HG02840 (cell line): ENCODE results near the gene GSTM4.
"Not testable (repeated sequence)": the region's sequence is repeated elsewhere in the genome, so short reads cannot be mapped to it uniquely, and the experiment has no call there.

Experiments
- ATAC-seq: cut with Tn5 transposase; IDR thresholded peaks from one replicate; pipeline ENCODE4 v1.9.1; 2021; ENCODE audit warnings: mild to moderate bottlenecking, moderate library complexity, moderate number of reproducible peaks; ENCODE audit not compliant: unreplicated experiment, low FRiP score

GSTM4 gene

GRCh38 chr1:109694400-109694799, 38.5 kb downstream of the GSTM4 start:
- not testable (repeated sequence) for ATAC-seq

- ATAC-seq = not testable (repeated sequence)
These were observed 39.2 kb downstream of the GSTM4 start for GRCh38 chr1:109695138-109695537.

GRCh38 chr1:109697066-109697465, 41.2 kb downstream of the GSTM4 start:
- no peak for ATAC-seq

GRCh38 chr1:109697861-109698260, 42.0 kb downstream of the GSTM4 start:
- ATAC-seq = not testable (repeated sequence)

- not testable (repeated sequence) for ATAC-seq
These were observed 47.0 kb downstream of the GSTM4 start for GRCh38 chr1:109702940-109703339.

GRCh38 chr1:109704173-109704572, 48.3 kb downstream of the GSTM4 start:
- no peak for ATAC-seq

GRCh38 chr1:109705411-109705810, 49.5 kb downstream of the GSTM4 start:
- ATAC-seq = no peak

GRCh38 chr1:109708949-109709348, 53.0 kb downstream of the GSTM4 start:
- not testable (repeated sequence) for ATAC-seq

GRCh38 chr1:109709822-109710221, 53.9 kb downstream of the GSTM4 start:
- ATAC-seq = not testable (repeated sequence)
